C4-2B (cell line): Measurements from ENCODE around the gene OSGIN1.

Source experiments
- ZFX ChIP-seq: fragments of 450-650 bp; IDR thresholded peaks from 2 replicates; pipeline ENCODE4 v1.6.1; 2017
- TF ChIP-seq, protein P1 (sequence below): fragments of 450-650 bp; conservative IDR thresholded peaks from 2 replicates; pipeline ENCODE4 v1.5.1; 2017; ENCODE audit warnings: mild to moderate bottlenecking

DNA sequence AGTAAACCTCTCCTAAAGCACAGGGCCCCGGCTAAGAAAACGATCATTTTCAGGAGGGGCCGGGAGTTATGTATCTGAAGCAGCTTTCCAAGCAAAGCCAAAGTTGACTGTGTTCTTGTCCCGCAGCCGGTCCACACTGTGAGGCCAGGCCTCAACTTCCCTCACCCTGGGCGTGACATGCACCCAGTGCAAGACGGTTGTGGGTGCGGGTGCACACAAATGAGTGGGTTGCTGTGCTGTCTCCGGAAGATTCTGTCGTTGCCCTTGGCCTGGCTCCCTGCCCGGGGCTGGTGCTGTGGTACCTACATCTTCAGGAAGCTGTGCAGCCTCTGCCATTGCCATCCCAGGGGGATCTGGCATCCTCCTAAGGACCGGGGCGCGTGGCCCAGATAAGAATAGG is 37.5 kb upstream of the OSGIN1 start:
- TF ChIP-seq, protein P1, sequence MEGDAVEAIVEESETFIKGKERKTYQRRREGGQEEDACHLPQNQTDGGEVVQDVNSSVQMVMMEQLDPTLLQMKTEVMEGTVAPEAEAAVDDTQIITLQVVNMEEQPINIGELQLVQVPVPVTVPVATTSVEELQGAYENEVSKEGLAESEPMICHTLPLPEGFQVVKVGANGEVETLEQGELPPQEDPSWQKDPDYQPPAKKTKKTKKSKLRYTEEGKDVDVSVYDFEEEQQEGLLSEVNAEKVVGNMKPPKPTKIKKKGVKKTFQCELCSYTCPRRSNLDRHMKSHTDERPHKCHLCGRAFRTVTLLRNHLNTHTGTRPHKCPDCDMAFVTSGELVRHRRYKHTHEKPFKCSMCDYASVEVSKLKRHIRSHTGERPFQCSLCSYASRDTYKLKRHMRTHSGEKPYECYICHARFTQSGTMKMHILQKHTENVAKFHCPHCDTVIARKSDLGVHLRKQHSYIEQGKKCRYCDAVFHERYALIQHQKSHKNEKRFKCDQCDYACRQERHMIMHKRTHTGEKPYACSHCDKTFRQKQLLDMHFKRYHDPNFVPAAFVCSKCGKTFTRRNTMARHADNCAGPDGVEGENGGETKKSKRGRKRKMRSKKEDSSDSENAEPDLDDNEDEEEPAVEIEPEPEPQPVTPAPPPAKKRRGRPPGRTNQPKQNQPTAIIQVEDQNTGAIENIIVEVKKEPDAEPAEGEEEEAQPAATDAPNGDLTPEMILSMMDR: no peak
- TF ChIP-seq ZFX: no peak
